KOPT-K1 (cell line): ENCODE data around the gene CSNK1G3.
"Not testable (repeated sequence)": the region's sequence is repeated elsewhere in the genome, so short reads cannot be mapped to it uniquely, and the experiment has no call there.

Source experiments
- H3K27ac ChIP-seq: fragments of 200-600 bp; sonication (generic); 2 replicates; pipeline ENCODE4 v1.5.1; 2016; ENCODE audit warnings: antibody characterized with exemption, mild to moderate bottlenecking, low read depth, low read length; ENCODE audit not compliant: poor library complexity, severe bottlenecking
- H3K36me3 ChIP-seq: fragments of 200-600 bp; sonication (generic); 2 replicates; pipeline ENCODE4 v1.5.1; 2017; ENCODE audit warnings: antibody characterized with exemption, mild to moderate bottlenecking, low read length, moderate library complexity; ENCODE audit not compliant: insufficient read depth
- H3K9me3 ChIP-seq: fragments of 200-600 bp; sonication (generic); 2 replicates; pipeline ENCODE4 v1.5.1; 2017; ENCODE audit warnings: antibody characterized with exemption, low read length, mild to moderate bottlenecking; ENCODE audit not compliant: insufficient read depth, poor library complexity, severe bottlenecking

The CSNK1G3 gene

DNA sequence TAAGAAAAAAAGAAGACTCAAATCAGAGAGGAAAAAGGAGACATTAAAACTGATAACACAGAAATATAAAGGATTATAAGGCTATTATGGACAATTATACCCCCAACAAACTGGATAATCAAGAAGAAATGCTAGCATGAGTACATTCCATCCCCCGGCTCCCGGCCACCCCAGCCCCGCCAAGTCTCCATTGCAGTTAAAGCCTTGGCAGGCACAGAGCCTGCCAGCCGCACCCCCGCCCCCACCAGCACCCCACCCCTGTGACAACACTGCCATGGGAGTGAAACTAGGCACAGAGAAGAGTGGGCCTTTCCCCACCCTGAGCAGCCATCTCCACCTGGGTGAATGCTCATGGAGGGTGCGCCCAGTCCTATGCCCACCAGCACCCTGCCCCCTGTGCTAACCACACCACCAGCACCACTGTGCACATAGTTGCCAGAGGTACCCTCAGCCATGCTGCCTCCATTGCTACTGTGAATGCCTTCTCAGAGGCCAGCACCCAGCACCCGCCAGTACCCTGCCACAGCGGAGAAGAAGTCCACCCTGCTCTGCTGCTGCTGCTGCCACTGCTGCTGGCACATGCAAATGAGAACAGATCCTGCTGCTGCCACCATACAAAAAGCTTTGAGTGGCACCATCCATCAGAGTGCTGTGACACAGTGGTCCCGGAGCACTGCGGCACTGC lies 117.0 kb downstream of the CSNK1G3 start:
- no peaks in the 10 kb centered on the region for H3K36me3 ChIP-seq
- peaks cover 20% of the 10 kb centered on the region for H3K9me3 ChIP-seq
- no peak overlapping the region for H3K27ac ChIP-seq

DNA sequence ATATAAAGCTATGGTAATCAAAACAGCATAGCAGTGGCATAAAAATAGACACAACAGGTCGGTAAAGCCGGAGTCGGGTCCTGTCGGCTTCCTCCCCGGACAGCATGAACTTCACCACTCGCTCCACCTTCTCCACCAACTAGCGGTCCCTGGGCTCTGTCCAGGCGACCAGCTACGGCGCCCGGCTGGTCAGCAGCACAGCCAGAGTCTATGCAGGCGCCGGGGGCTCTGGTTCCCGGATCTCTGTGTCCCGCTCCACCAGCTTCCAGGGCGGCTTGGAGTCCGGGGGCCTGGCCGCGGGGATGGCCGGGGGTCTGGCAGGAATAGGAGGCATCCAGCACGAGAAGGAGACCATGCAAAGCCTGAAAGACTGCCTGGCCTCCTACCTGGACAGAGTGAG lies 124.0 kb downstream of the CSNK1G3 start:
- Histone ChIP-seq H3K9me3 (no peaks in the 10 kb centered on the region), H3K36me3 (no peaks in the 10 kb centered on the region), H3K27ac (no peak overlapping the region)

DNA sequence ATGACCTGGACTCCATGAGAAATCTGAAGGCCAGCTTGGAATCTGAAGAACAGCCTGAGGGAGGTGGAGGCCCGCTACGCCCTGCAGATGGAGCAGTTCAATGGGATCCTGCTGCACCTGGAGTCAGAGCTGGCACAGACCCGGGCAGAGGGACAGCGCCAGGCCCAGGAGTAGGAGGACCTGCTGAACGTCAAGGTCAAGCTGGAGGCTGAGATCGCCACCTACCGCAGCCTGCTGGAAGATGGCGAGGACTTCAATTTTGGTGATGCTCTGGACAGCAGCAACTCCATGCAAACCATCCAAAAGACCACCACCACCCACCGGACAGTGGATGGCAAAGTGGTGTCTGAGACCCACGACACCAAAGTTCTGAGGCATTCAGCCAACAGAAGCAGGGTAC lies 125.1 kb downstream of the CSNK1G3 start:
- H3K9me3 ChIP-seq, H3K27ac ChIP-seq, H3K36me3 ChIP-seq: not testable (repeated sequence)

DNA sequence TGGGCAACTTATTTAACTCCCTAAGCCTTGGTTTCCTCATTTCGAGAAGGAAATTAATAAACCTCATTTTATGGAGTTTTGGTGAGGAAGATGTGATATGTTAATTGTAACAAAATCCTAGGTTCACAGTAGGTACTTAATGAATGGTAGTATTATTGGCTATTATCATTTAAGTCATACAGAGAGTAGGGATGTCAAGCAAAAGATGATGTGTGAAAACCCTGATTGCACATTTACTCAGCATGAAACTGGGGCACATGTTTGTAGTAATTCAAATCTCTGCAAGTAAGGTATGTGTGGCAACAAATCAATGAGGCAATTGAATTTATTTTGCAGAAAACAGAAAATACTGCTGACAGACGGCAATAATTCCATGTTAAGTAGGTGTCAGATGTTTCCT lies 127.3 kb downstream of the CSNK1G3 start:
- Histone ChIP-seq H3K9me3 (no peaks in the 10 kb centered on the region), H3K36me3 (no peaks in the 10 kb centered on the region), H3K27ac (no peak overlapping the region)

DNA sequence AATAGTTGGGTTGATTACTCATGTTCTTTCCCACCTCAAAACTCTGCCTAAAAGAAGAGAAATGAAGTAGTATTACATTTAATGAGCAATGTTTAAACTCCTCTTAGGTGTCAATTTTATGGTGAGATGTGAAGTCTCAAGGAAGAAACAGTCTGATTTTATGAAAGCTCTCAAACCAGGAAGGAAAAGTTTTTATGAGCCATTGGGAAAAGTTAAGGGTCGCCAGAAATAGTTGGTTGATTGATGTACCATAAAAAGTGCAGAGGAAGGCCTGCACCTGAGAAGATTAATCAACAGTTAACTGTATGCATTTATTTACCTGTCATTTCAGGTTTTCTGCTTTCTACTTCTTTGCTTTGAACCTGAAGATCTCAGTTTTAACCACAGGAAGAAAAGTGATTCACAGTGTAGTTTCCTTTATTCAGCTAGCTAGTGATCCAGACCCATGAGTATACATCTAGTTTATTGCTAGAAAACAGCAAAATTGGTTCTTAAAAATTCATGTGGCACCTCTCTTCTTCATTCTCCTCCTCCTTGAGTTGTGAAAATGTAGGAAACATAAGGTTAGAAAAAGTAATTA lies 133.1 kb downstream of the CSNK1G3 start:
- no peak overlapping the region for H3K27ac ChIP-seq
- H3K36me3 ChIP-seq = no peaks in the 10 kb centered on the region
- no peaks in the 10 kb centered on the region for H3K9me3 ChIP-seq

DNA sequence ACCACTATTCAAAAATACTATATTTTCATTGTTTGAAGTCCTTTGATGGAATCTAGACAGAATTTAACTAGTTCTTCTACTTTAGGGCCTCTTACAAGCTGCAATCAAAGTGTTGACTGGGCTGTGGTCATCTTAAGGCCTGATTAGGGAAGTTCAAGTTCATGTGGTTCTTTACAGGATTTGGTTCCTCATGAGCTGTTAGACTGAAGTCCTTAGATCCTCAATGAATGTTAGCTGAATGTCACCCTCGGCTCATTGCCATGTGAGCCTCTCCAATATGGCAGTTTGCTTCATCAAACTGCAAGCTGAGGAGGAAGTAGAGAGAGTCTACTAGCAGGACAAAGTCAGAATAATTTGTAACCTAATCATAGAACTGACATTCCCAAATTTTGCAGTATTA lies 135.1 kb downstream of the CSNK1G3 start:
- no peaks in the 10 kb centered on the region for H3K9me3 ChIP-seq
- H3K36me3 ChIP-seq = no peaks in the 10 kb centered on the region
- no peak overlapping the region for H3K27ac ChIP-seq

DNA sequence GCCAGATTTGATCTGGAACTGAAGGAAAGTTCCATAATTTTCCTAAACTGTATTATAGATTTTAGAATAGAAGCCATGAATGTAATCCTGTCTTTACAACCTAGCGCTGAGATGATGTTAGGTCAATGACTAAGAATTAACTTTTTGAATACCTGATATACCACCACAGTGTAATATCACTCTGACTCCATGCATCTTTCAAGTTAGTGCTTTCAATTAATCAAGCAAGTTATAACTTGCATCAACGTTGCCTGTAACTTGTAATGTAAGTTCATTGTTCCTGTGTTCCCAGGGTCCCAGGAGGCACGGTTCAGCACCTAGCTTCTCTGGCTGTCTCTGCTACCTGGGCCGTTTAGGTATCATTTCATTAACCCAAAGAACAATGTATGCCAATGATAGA lies 139.3 kb downstream of the CSNK1G3 start:
- Histone ChIP-seq H3K27ac (no peak overlapping the region), H3K9me3 (no peaks in the 10 kb centered on the region)

DNA sequence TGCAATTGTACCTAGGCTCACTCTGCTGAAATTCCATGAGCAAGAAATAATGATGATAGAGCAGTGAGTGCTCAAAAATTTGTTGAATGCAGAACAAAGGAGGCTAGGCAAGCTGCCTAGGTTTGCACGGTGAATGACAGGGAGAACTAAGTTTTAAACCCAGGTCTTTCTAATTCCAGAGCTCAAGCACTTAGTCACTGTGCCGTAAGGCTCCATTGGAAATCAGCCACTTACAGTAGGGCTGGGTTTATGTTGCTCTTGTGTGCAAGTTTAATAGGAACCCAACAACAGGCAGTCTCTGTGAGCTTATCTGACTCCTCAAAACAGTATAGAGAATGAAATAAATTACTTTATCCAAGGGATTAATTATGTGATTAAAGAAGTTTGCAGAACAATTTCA lies 147.0 kb downstream of the CSNK1G3 start:
- Histone ChIP-seq H3K36me3 (no peaks in the 10 kb centered on the region), H3K27ac (no peak overlapping the region), H3K9me3 (no peaks in the 10 kb centered on the region)

More for the DNA sequence above, 139.3 kb downstream of the CSNK1G3 start:
- H3K36me3 ChIP-seq = no peaks in the 10 kb centered on the region

DNA sequence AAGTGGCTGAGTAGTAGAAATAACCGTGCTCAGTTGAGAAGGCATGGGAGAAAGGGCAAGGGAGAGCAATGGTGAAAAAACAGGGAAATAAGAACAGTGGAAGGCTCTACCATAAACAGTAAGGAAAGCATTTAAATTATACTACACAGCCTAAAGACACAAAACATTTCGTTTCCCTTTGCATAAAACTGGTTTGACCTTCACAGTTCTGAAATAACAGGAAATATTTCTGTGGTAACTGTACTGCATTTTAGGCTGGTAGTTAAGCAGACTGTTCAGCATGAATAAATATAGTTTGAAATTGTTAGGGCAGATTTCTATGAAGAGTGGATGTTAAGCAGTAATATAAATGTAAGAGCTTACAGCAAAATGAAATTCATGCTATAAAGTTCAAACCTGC lies 147.5 kb downstream of the CSNK1G3 start:
- H3K27ac ChIP-seq = no peak overlapping the region
- H3K36me3 ChIP-seq = no peaks in the 10 kb centered on the region
- H3K9me3 ChIP-seq = no peaks in the 10 kb centered on the region

DNA sequence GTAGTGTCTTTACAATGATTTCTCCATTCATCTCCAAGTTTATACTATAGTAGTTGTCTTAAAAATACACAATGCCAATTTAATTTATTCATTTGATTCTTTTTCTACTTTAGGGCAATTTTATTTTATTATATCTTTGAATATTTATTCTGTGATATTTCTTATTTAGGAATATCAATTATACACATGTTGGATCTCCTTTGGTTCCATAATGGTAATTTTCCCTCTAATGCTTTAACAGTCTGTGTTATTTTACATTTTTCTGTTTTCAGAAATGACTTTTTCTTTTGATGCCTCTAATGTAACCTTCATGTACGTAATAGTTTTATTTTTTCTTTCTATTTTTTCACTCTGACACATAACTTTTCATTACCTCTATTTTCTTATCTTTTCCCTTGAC lies 153.0 kb downstream of the CSNK1G3 start:
- no peaks in the 10 kb centered on the region for H3K9me3 ChIP-seq
- H3K27ac ChIP-seq = no peak overlapping the region
- H3K36me3 ChIP-seq = no peaks in the 10 kb centered on the region

DNA sequence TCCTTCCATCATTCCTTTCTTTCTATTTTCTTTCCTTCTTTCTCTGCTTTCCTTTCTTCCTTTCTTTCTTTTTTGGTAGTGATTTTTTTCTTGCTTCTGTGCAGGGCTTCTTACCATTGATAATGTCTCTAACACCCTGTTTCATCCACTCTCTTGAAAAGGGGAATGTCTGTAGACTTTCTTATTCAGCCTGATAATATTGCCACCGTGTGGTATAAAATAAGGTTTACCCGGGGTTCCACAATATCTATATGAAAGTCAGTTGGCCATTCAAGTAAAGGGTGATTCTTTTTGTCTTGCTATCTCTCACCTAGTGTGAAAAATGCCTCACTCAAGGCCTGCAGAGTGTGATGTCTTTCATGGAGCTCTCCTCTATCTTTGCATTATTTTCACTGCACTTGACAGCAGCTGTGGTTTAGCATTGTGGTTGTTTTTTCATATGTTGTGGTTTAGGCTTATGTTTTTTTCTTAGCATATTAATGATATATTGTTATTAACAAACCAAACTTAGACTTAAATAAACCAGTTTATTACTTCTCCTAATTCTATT lies 153.9 kb downstream of the CSNK1G3 start:
- H3K9me3 ChIP-seq = no peaks in the 10 kb centered on the region
- H3K36me3 ChIP-seq = no peaks in the 10 kb centered on the region
- no peak overlapping the region for H3K27ac ChIP-seq
